Measurements from ENCODE around the gene CTNNA3.

CTNNA3 gene

DNA sequence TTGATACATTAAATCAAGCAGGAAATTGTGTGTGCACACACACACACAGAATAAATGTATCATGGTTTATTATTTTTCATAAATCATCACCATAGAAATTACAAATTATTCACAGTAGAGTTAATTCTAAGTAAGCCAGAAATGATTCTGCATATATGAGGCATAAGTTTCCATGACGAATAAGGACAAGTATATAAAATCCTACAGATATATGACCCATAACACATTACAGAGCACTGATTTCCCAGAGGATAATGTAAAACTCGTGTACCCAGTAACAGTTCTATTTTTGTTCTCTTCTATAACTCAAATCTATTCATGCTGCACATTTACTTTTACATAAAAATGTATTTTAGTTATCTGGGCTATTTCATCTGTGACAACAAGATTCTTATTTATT lies 600.5 kb downstream of the CTNNA3 start:
- DNase-seq, result no peak

- no peak for DNase-seq
These were observed 608.0 kb downstream of the CTNNA3 start for GRCh38 chr10:67088036-67088435.

DNA sequence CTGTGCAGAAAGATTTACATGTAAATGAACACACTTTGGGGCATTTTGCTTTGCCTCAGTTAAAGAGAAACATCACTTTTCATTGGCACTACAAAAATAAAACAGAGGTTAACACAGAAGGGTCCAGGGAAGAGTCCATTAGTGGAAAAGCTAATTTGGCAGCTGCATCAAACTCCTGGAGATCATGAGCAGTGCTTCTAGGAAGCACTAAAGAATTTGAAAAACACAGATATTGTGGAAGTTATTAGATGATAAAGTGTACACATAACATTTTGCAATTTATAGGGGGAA lies 608.9 kb downstream of the CTNNA3 start:
- no peak for DNase-seq

DNA sequence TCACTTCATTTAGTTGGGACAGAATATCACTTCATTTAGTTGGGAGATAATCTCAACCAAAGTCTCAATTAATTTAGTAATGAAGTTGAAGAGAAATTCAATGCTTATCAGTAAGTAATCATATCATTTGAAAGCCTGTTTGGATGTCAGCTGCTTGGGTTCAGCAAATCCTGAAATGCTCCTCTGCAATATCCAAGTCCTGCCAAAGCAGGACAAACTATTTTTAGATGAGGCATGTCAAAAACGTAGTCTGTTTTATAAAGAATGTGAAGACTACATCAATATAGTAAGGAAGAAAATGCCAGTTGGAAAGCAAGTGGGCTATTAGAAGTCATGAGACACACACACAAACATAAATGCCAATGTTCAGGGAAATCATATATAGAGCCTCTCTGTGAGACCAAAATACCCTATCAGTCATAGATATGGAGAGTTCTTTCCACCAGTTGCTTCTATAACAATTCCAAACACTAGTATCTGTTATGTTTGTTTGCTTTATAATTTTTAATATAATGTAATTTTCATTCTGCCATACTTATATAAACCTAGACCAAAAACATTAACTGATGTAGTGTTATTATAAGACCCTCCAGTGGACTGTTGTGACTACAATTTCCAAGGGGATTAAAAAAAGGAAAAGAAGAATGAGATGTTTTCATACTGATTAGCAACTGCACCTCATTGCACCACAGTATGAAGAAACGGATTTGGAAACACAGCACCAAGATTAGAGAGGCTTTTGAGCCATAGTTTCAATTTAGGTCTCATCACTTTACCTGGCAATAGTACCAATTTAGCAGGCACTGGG lies 609.5 kb downstream of the CTNNA3 start:
- DNase-seq, result no peak

DNA sequence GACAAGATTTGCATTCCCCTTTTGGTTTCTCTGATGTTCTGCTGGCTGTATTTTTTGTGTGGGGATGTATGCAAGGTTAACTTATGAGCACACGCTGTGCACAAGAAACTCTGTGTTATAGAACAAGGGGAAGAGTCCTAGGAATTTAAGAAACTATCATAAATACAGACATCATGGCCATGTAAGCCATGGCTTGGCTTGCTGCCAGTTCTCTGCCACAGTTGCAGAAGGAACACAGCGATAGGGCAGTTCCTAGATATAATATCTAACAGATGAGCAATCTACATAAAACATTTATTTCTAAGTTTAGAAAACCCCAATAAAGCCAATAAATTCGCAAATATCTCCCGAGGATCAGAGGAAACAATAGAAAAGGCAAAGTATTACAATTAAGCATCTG lies 616.9 kb downstream of the CTNNA3 start:
- no peak for DNase-seq

GRCh38 chr10:67077376-67077775 lies 618.6 kb downstream of the CTNNA3 start:
- no peak for DNase-seq

GRCh38 chr10:67076144-67076543 lies 619.9 kb downstream of the CTNNA3 start:
- DNase-seq, result no peak

GRCh38 chr10:67075491-67075971 lies 620.5 kb downstream of the CTNNA3 start:
- DNase-seq, result no peak

DNA sequence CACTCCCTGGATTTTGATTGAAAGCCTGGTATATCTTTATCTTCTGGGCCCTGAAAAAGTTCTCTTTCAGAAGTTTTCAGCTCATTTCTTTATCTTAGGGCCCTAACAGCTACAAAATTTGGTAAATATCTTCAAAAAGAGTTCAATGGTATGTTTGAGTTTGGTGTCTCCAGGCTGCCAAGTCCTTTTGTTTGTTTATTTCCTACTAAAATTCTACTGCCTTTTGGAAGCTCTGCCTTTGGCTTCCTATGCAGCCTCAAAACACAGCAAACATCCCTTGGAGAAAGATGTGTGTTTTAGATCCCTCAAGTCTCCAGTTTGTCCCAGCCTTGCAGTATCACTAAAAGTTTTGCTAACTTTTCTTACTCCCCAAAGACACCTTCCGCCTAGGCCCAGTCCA lies 623.3 kb downstream of the CTNNA3 start:
- DNase-seq, result no peak

DNA sequence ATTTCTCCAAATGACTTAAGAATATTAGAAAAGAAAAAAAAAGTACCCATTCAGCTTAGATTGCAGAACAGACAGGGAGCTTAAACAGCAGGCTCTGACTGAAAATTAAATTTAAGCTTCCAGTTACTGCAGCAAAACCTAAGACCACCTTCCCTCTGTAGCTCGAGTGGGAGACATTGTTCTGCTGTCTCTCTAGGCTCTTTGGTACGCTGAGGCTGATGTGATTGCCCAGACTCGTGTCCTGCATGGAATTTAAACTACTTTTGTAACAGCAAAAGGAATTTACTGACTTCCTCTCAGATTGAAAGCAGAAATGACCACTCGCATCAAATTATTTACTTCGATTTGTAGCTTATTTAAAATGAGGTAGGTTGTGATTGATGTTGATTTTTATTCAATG lies 645.6 kb downstream of the CTNNA3 start:
- no peak for DNase-seq

GRCh38 chr10:67049988-67050387 lies 646.0 kb downstream of the CTNNA3 start:
- no peak for DNase-seq

GRCh38 chr10:67046507-67046906 lies 649.5 kb downstream of the CTNNA3 start:
- DNase-seq, result no peak

GRCh38 chr10:67045404-67045803 lies 650.6 kb downstream of the CTNNA3 start:
- no peak for DNase-seq

DNA sequence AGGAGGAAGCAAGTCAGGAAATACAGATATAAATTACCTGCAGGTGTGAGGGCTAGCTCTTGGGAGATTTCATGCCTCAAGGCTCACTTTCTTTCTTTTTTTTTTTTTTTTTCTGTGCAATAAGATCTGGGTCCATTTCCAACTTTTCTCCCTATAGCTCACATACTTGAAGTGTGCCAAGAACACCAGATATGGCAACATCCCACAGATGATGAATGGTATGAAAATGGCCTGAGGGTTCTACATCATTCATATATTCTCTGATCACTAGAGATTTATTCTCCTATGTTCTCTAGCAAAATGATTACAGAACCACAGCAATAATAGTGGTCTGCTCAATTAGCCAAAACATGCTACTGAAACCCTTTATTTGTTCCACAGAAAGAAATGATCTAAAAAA lies 653.0 kb downstream of the CTNNA3 start:
- no peak for DNase-seq

DNA sequence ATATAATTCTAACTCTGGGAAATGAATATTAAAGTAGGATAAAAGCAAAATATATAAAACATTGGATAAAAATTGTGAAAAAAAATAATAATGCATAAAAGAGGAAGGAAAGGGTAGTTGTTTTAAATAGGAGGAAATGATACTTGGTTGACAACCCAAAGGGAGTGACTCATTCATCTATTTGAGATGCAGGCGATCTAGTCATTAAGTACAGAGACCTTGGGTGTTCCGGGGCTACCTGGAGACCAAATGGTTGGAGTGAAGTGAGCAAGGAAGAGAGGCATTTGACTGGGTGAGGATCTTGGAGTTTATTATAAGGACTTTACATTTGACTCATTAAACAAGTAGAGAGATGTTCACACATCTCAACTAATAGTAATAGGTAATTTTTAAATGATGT lies 659.2 kb downstream of the CTNNA3 start:
- DNase-seq, result no peak

- no peak for DNase-seq
These were observed 662.1 kb downstream of the CTNNA3 start for GRCh38 chr10:67033878-67034277.

- no peak for DNase-seq
These were observed 673.9 kb downstream of the CTNNA3 start for GRCh38 chr10:67022099-67022498.

- DNase-seq, result no peak
These were observed 678.8 kb downstream of the CTNNA3 start for GRCh38 chr10:67017218-67017617.

DNA sequence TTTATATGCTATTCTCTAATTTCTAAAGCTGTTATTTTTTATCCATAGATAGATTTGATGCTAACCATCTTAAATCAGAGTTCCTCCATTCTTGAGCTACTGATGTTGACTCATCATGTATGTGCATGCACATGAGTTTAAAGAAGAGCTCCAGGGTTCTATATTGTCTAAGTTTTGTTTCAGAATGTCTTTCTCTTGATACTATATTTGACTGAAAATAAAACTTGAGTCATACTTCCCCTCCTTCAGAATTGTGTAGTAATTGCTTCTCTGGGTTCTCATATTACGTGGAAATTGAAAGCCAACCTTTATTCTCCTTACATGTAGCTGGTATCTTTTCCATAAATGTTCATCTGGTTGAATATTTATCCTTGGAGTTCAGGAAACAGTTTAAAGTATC lies 680.8 kb downstream of the CTNNA3 start:
- DNase-seq, result no peak

GRCh38 chr10:67011981-67012380 lies 684.0 kb downstream of the CTNNA3 start:
- no peak for DNase-seq

DNA sequence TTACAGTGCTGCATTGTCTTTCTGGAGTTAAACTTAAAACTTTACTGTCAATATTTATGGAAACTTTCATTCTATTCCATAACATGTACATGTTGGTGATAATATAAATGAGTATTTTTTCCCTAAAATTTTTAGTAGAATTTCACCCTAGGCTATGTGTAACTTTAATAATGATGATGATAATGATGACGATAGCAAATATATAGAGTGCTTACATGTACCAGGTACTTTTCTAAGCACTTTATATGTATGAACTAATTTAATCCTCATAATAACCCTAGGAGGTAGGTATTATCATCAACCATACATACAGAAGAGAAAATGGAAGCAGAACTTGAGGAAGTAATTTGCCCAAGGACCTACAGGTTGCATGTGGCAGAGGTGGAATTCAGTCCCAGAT lies 684.5 kb downstream of the CTNNA3 start:
- DNase-seq, result no peak

GRCh38 chr10:67005981-67006380 lies 690.0 kb downstream of the CTNNA3 start:
- no peak for DNase-seq

- DNase-seq, result no peak
These were observed 691.3 kb downstream of the CTNNA3 start for GRCh38 chr10:67004690-67005089.

DNA sequence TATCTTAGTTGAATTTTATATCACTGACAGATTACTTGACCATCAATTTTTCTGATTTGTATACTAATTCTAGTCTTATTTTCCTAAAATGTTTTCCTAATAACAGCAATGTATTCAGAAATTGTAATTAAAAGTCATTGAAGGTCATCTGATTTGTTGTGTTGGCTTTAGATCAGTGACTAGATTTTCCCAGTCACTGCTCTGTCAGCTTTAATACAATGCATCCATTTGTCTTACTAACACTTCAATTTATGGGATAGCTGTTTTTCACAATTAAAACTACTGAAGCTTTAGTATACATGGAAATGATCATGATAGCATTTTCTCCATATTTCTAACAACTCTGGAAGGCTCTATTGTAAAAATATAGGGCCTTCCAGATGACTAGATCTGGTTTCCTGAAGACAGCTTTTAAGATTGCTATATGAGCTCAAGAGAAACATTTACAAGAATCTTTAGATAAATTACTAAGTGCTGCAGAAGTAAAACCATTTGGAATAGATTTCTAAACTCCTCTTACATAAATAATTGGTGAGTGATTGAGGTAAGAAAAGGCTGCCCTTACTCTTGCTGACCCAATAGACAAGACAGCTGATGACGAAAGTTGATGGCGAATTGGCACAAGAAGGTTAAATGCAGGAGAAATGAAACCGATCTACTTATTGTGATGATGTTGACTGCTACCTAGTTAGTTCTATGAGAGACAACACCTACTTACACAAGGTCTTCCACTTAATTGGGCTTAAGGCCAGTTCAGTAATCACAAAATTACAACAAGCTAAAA lies 696.0 kb downstream of the CTNNA3 start:
- DNase-seq, result no peak

DNA sequence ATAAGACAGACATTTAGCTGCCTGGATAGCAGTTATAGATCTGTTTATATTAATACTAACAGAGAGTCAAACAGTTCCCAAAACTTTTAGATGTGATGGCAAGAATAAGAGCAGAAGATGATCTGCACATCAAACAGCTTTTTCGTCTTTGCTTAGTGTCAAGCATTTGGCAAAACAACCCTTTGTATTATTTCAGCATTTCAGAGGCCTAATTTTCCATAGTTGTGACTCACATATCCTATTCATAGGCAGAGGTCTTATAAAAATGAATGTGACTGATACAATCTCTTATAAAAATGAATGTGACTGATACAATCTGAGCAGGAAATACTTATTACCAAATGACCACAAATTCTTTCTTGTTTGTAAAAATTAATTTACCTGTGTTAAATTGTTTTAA lies 699.0 kb downstream of the CTNNA3 start:
- no peak for DNase-seq

All from CD4-positive, alpha-beta T cell treated with Interleukin-12 subunit alpha and Interleukin-12 subunit beta, for 1 hour (primary cell).